ENCODE results near the gene TRPM5.

GRCh38 chr11:2443881-2444820, at the start of gene TRPM5:
- TF ChIP-seq CTCF (IDR thresholded peaks at IDR 0.05; ENCODE audit: insufficient read depth, low read depth, low read length) (no peak), EZH2 (IDR thresholded peaks at IDR 0.05; ENCODE audit: insufficient read depth, low read length) (no peak)

Data from astrocyte (in vitro differentiated cells and primary cell).